Endothelial cell of umbilical vein (primary cell): Measurements from ENCODE around the gene PTGR3.

Experiments used
- CTCF ChIP-seq, 2 donors: IDR thresholded peaks; 1 replicate in 1 of 2; 2 replicates in 1 of 2; pipeline ENCODE4 v1.5.1; 2011; ENCODE audit warnings: low read length in 2 of 2, mild to moderate bottlenecking in 2 of 2, moderate library complexity in 2 of 2, control low read depth in 1 of 2, inconsistent platforms in 1 of 2, low read depth in 1 of 2; ENCODE audit not compliant: insufficient read depth in 1 of 2; ENCODE audit errors: extremely low read depth in 1 of 2
- EZH2 ChIP-seq: IDR thresholded peaks from 2 replicates; pipeline ENCODE4 v1.6.1; 2012; ENCODE audit warnings: borderline replicate concordance, low read depth, mild to moderate bottlenecking, moderate library complexity, low read length, inconsistent platforms; ENCODE audit not compliant: severe bottlenecking
- FOS ChIP-seq: IDR thresholded peaks from 2 replicates; pipeline ENCODE4 v1.6.1; 2011; ENCODE audit warnings: mild to moderate bottlenecking, low read length, moderate library complexity, borderline replicate concordance; ENCODE audit not compliant: insufficient read depth
- GATA2 ChIP-seq: IDR thresholded peaks from 2 replicates; pipeline ENCODE4 v1.7.0; 2011; ENCODE audit warnings: low read depth, mild to moderate bottlenecking, moderate library complexity, mixed read lengths, low read length; ENCODE audit not compliant: insufficient read length, insufficient read depth
- POLR2A ChIP-seq: IDR thresholded peaks from 2 replicates; pipeline ENCODE4 v1.6.1; 2012; ENCODE audit warnings: low read depth, mild to moderate bottlenecking, control low read depth, low read length
- POLR2AphosphoS5 ChIP-seq: IDR thresholded peaks from 2 replicates; pipeline ENCODE4 v1.6.1; 2012; ENCODE audit warnings: low read depth, mild to moderate bottlenecking, control low read depth, low read length, moderate library complexity; ENCODE audit not compliant: insufficient read depth

- no peak for TF ChIP-seq CTCF (IDR thresholded peaks at IDR 0.05; ENCODE audit: extremely low read depth in 1 of 2, insufficient read depth in 1 of 2, low read depth in 1 of 2, low read length in 2 of 2)
- no peak for TF ChIP-seq POLR2A
- TF ChIP-seq POLR2AphosphoS5, result no peak
- no peak for TF ChIP-seq EZH2
- TF ChIP-seq GATA2, result no peak
- no peak for TF ChIP-seq FOS
Observed at GRCh38 chr18:75164479-75164878, 44.5 kb downstream of the PTGR3 start.
